K562 (cell line): ENCODE results near the gene B3GALT6. TPM values are rescaled to one million over a fixed set of nuclear protein-coding genes. Genes with fewer than 3 reads are reported as not detected.

Source experiments
- ATAC-seq: fragments of 200-7000 bp; cut with Tn5 transposase; 3 replicates; pipeline ENCODE4 v1.9.1; 2020; ENCODE audit warnings: moderate library complexity
- BruUV-seq: library from RNA; stranded (reverse); fragments of 400-500 nt; replicated peaks from 2 replicates; lab custom pipeline; 2021; lab: Mats Ljungman, UMichigan
- CTCF ChIA-PET: fragments of 300-600 bp; formaldehyde crosslinking; extraction: SDS; loops from one replicate; lab custom pipeline; 2021; ENCODE audit warnings: low intra/inter-chr PET ratio; lab: Yijun Ruan, JAX
- POLR2A ChIA-PET: fragments of 300-600, 350-650 bp; sonication (Branson Sonifier 250); formaldehyde crosslinking; extraction: SDS; loops from one replicate; lab custom pipeline; 2021; ENCODE audit warnings: antibody characterized with exemption, inconsistent platforms; lab: Yijun Ruan, JAX
- DNase-seq, 4 experiments: peaks; one replicate each; pipeline versions ENCODE4 v3.0.0 to v3.0.0-alpha.2; 2011 to 2018; ENCODE audit warnings: low spot score in 3 of 4, mixed read lengths in 3 of 4; ENCODE audit errors: extremely low read depth in 1 of 4
- FAIRE-seq: peaks from 2 replicates; lab custom pipeline; 2011; peaks lifted over from hg19 to GRCh38; lab: Jason Lieb, UNC
- H2AFZ ChIP-seq: 2 replicates; pipeline ENCODE4 v1.6.0; 2011; ENCODE audit warnings: low read depth, low read length, control low read depth, inconsistent platforms
- H3K27ac ChIP-seq: fragments of 200-600 bp; 3 replicates; pipeline ENCODE4 v1.8.0; 2011; ENCODE audit warnings: low read depth, mild to moderate bottlenecking, control low read depth, inconsistent platforms, low read length, moderate library complexity, mixed read lengths; ENCODE audit errors: extremely low read depth
- H3K27me3 ChIP-seq, 2 experiments: fragments of 300-600 bp in 1 of 2; 2 replicates in 1 of 2; 3 replicates in 1 of 2; pipeline versions ENCODE4 v1.6.0 to v1.8.0; 2011; ENCODE audit warnings: inconsistent platforms in 2 of 2, low read length in 2 of 2, mild to moderate bottlenecking in 1 of 2, mixed read lengths in 1 of 2, moderate library complexity in 1 of 2; ENCODE audit not compliant: control insufficient read depth in 2 of 2, insufficient read depth in 2 of 2
- H3K36me3 ChIP-seq: fragments of 300-600 bp; 3 replicates; pipeline ENCODE4 v1.8.0; 2011; ENCODE audit warnings: mild to moderate bottlenecking, low read length, inconsistent platforms; ENCODE audit not compliant: control insufficient read depth, insufficient read depth
- H3K4me1 ChIP-seq, 2 experiments: fragments of 200-600 bp in 1 of 2; replicated peaks in 1 of 2; 2 replicates in 1 of 2; 3 replicates in 1 of 2; pipeline versions ENCODE4 v1.5.1 to v1.8.0; 2011; ENCODE audit warnings: inconsistent platforms in 2 of 2, low read length in 2 of 2, mild to moderate bottlenecking in 1 of 2, mixed read lengths in 1 of 2, moderate library complexity in 1 of 2; ENCODE audit not compliant: control insufficient read depth in 2 of 2, insufficient read depth in 2 of 2
- H3K4me2 ChIP-seq: 2 replicates; pipeline ENCODE4 v1.6.1; 2011; ENCODE audit warnings: low read length, control low read depth, inconsistent platforms, mixed read lengths; ENCODE audit not compliant: insufficient read depth
- H3K4me3 ChIP-seq: fragments of 200-600 bp; sonication (generic), shearing (Covaris generic); 2 replicates; pipeline ENCODE4 v1.5.1; 2016; ENCODE audit warnings: control low read depth, inconsistent platforms
- H3K79me2 ChIP-seq: fragments of 200-600 bp; 3 replicates; pipeline ENCODE4 v1.8.0; 2011; ENCODE audit warnings: low read length, inconsistent platforms; ENCODE audit not compliant: control insufficient read depth, insufficient read depth
- H3K9ac ChIP-seq, 2 experiments: 2 replicates each; pipeline versions ENCODE4 v1.6.0 to v1.6.1; 2011; ENCODE audit warnings: low read depth in 2 of 2, low read length in 2 of 2, control low read depth in 1 of 2, inconsistent platforms in 1 of 2, mild to moderate bottlenecking in 1 of 2, mixed read lengths in 1 of 2; ENCODE audit not compliant: insufficient read depth in 1 of 2
- H3K9me1 ChIP-seq: one replicate; pipeline ENCODE4 v1.6.0; 2011; ENCODE audit warnings: inconsistent platforms, mild to moderate bottlenecking, low read length, moderate library complexity; ENCODE audit not compliant: control insufficient read depth, insufficient read depth
- H3K9me3 ChIP-seq: replicated peaks from 2 replicates; pipeline ENCODE4 v1.5.1; 2011; ENCODE audit warnings: low read depth, low read length, inconsistent platforms; ENCODE audit not compliant: control insufficient read depth, insufficient read depth
- H4K20me1 ChIP-seq: replicated peaks from 2 replicates; pipeline ENCODE4 v1.6.1; 2011; ENCODE audit warnings: low read length, inconsistent platforms, mixed read lengths; ENCODE audit not compliant: control insufficient read depth, insufficient read depth
- CTCF ChIP-seq, 3 experiments: IDR thresholded peaks in 2 of 3; conservative IDR thresholded peaks in 1 of 3; 2 replicates each; pipeline ENCODE4 v1.5.1; 2011 to 2012; ENCODE audit warnings: low read length in 3 of 3, mild to moderate bottlenecking in 3 of 3, control low read depth in 2 of 3, improper control_type of control experiment in 1 of 3, inconsistent platforms in 1 of 3, low read depth in 1 of 3, mixed read lengths in 1 of 3, moderate library complexity in 1 of 3; ENCODE audit not compliant: insufficient read depth in 2 of 3
- PHB2 ChIP-seq: fragments of 450-650 bp; IDR thresholded peaks from 2 replicates; pipeline ENCODE4 v1.6.1; 2017; ENCODE audit warnings: low read depth
- TRIM28 ChIP-seq: fragments of 450-650 bp; IDR thresholded peaks from 2 replicates; pipeline ENCODE4 v1.6.1; 2017
- XRCC3 ChIP-seq: fragments of 450-650 bp; IDR thresholded peaks from 2 replicates; pipeline ENCODE4 v1.6.1; 2017; ENCODE audit warnings: mild to moderate bottlenecking, moderate library complexity
- WGBS: fragments of 100-300 bp; shearing (Covaris generic); methylation state at CpG from one replicate; pipeline ENCODE4 v1.1.6; 2016; ENCODE audit warnings: low coverage, mixed read lengths; ENCODE audit not compliant: insufficient coverage; ENCODE audit errors: missing lambda C conversion rate; 5-methylcytosine and 5-hydroxymethylcytosine counted together
- in situ Hi-C: fragments of 300-500 bp; cut with MboI; formaldehyde crosslinking; loops from 4 replicates; pipeline ENCODE4 v1.15.0; 2018; ENCODE audit warnings: inconsistent platforms, mixed read lengths
- intact Hi-C: fragments of 100-400 bp; cut with micrococcal nuclease; formaldehyde crosslinking; loops from 2 replicates; pipeline ENCODE4 v1.14.2; 2022
- polyA plus RNA-seq, 8 experiments: library from polyadenylated mRNA; depleted of rRNA in 4 of 8; stranded (reverse) in 5 of 8; unstranded in 3 of 8; fragments of >200 nt; fragmentation: Nextera tagmentation in 2 of 8; fragmentation: Illumina TruSeq in 1 of 8; extraction: Ambion mirVana in 2 of 8; extraction: Trizol in 1 of 8; gene quantifications; 2 replicates each; pipeline versions ENCODE4 v1.2.1 to v1.2.3, GENCODE V29; 2011 to 2014; ENCODE audit warnings: inconsistent platforms in 1 of 8, missing spikeins in 1 of 8
- total RNA-seq, 7 experiments: library from RNA; depleted of rRNA in 6 of 7; stranded (reverse); fragments of >200 nt in 6 of 7; fragmentation: Illumina TruSeq in 2 of 7; extraction: Trizol in 2 of 7; gene quantifications; 2 replicates each; pipeline versions ENCODE4 v1.2.1 to v1.2.3, GENCODE V29; 2011 to 2021; ENCODE audit warnings: low replicate concordance in 1 of 7

B3GALT6 gene
- total and polyA plus RNA-seq, 9 of the 15 experiments (the other 6 are each of a cell fraction or from before 2014, with no cell fraction given): 0.68 to 29.8 (median 9.9) TPM

DNA sequence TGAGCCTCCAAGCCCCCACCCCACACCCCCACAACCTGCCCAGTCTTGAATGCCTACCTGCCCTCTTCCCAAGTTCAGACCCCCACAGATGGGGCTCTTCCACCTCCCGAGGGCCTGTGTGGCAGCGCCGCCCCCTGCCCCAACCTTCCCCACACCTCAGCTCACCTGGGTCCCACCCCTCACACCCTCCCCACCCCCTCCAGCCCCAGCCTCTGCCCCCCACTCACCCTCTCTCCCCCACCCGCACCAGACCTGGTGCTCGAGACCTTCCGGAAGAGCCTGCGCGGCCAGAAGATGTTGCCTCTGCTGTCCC, 34.9 kb upstream of the B3GALT6 start:
- intact Hi-C loops: no loop called here
- no peaks in the 10 kb centered on the region; a peak in 2 of 5 replicates for H3K27me3 ChIP-seq
- TF ChIP-seq TRIM28 (no peak), XRCC3 (no peak), CTCF (IDR thresholded peaks at IDR 0.05 in 2 of 3, conservative IDR thresholded peaks at IDR 0.05 in 1 of 3; ENCODE audit: insufficient read depth in 2 of 3, low read depth in 1 of 3, low read length in 3 of 3) (no peak), PHB2 (no peak)
- TF ChIP-seq, all 486 proteins: peak for 0
- ATAC-seq (no peak), FAIRE-seq (no peak), DNase-seq (no peak)
- BruUV-seq: no TSS peak
- no peak overlapping the region for H3K27ac ChIP-seq
- H3K4me3 ChIP-seq: no peak overlapping the region
- CTCF ChIA-PET: no interaction called here
- no peaks in the 10 kb centered on the region for H3K36me3 ChIP-seq
- 57% methylated on average over 5 of the region's 8 CpGs for WGBS
- in situ Hi-C loops: no loop called here
- POLR2A ChIA-PET: no interaction called here
- H3K9me3 ChIP-seq: peaks cover 6% of the 10 kb centered on the region; the same call in 1 of the 2 replicates
- peaks cover 0 to 49% of the 10 kb centered on the region in 2 experiments; a peak in 3 of 5 replicates for H3K4me1 ChIP-seq
- no peaks in the 10 kb centered on the region for H4K20me1 ChIP-seq
- H3K4me2 ChIP-seq: no peak overlapping the region
- no peak overlapping the region for H3K9ac ChIP-seq
- no peaks in the 10 kb centered on the region for H3K9me1 ChIP-seq
- no peak overlapping the region for H2AFZ ChIP-seq
- H3K79me2 ChIP-seq: no peaks in the 10 kb centered on the region
